ENCODE data around the gene NCL. TPM values are rescaled to one million over a fixed set of nuclear protein-coding genes. Genes with fewer than 3 reads are reported as not detected.

Gene NCL
- total RNA-seq, 1 donor, result 182 TPM

- Histone ChIP-seq H3K4me1 (ENCODE audit: insufficient read depth, low read length) (peaks cover 6% of the 10 kb centered on the region), H3K9me3 (ENCODE audit: low read depth, low read length) (no peaks in the 10 kb centered on the region), H3K27me3 (ENCODE audit: insufficient read depth, low read length) (no peaks in the 10 kb centered on the region), H3K4me3 (ENCODE audit: low read length) (peak overlapping the region; percentile 3)
Measured at GRCh38 chr2:231425811-231426703, 38.2 kb downstream of the NCL start.

- Histone ChIP-seq H3K4me3 (ENCODE audit: low read length) (no peak overlapping the region), H3K4me1 (ENCODE audit: insufficient read depth, low read length) (peaks cover 6% of the 10 kb centered on the region), H3K9me3 (ENCODE audit: low read depth, low read length) (no peaks in the 10 kb centered on the region), H3K27me3 (ENCODE audit: insufficient read depth, low read length) (no peaks in the 10 kb centered on the region)
Measured at GRCh38 chr2:231425291-231425810, 38.9 kb downstream of the NCL start.

DNA sequence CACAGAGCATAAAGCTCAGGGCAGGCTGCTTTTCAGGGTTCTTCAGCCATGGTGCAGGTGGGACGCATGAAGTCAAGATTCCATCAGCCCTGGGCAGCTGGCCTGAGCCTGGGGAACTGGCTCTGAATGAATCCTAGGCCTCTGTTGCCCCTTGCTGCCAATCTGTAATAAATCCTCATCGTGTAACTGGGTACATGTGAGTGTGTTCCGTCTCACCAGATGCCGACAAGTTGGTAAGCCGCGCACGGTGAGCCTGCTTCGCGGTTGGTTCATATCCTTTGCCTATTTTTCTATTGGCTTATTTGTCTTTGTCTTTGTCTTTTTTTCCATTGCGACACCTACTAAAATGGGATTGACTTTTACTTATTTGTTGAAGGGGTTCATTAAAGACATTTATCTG lies 41.1 kb downstream of the NCL start:
- no peaks in the 10 kb centered on the region for H3K9me3 ChIP-seq (ENCODE audit: low read depth, low read length)
- H3K4me1 ChIP-seq (ENCODE audit: insufficient read depth, low read length), result peaks cover 6% of the 10 kb centered on the region
- H3K4me3 ChIP-seq (ENCODE audit: low read length), result no peak overlapping the region
- no peaks in the 10 kb centered on the region for H3K27me3 ChIP-seq (ENCODE audit: insufficient read depth, low read length)

DNA sequence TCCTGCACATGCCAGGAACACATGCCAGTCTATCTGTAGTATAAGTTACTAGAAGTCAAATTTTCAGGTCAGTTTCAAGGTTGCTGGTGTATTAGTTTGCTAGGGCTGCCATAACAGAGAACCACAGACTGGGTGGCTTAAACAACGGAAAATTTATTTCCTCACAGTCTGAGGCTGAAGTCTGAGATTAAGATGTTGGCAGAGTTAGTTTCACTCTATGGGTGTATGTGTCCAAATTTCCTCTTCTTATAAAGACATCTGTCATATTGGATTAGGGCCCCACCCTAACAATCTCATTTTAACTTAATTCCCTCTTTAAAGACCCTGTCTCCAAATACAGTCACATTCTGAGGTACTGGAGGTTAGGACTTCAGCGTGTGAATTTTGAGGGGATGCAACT lies 42.2 kb downstream of the NCL start:
- H3K27me3 ChIP-seq (ENCODE audit: insufficient read depth, low read length), result no peaks in the 10 kb centered on the region
- no peaks in the 10 kb centered on the region for H3K9me3 ChIP-seq (ENCODE audit: low read depth, low read length)
- no peak overlapping the region for H3K4me3 ChIP-seq (ENCODE audit: low read length)
- peaks cover 6% of the 10 kb centered on the region for H3K4me1 ChIP-seq (ENCODE audit: insufficient read depth, low read length)

- H3K4me1 ChIP-seq (ENCODE audit: insufficient read depth, low read length), result peaks cover 6% of the 10 kb centered on the region
- no peak overlapping the region for H3K4me3 ChIP-seq (ENCODE audit: low read length)
- H3K9me3 ChIP-seq (ENCODE audit: low read depth, low read length), result no peaks in the 10 kb centered on the region
- no peaks in the 10 kb centered on the region for H3K27me3 ChIP-seq (ENCODE audit: insufficient read depth, low read length)
Measured at GRCh38 chr2:231421051-231421580, 43.2 kb downstream of the NCL start.

DNA sequence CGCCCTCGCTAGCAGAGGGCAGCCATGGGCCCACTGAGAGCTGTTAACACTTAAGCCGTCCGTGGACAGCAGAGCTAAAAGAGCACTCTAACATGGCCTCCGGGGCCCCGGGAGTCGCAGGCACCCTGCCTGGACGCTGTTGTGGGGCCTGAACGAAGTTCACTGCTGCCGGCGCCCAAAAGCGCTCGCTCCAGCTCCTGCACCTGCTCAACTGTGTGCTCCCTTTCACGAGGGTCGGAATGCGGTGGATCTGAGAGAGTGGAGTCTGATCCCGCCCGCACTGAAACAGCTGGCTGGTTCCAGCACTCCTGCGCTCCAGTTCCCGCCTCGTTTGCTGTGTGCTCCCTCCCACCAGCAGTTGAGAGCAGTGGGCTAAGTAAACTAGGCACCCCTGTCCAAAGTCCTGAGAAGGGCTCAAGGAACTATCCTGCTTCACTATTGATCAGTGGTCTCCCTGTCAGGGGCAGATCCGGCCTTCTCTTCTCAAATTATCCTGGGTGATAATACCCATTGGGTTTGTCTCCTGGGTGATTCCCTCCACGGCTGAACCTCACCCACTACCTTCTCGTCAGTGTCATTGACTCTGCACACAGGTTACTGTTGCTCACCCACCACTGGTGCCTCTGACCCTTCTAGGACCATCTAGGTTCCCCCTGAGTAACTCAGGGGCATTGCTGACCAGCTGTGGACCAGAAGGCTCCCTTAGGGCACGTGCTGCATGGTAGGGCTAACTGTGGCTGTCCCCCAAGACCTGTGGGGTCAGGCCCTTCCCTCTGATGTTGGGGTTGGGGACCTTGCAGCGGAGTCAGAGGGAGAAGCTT lies 45.3 kb downstream of the NCL start:
- Histone ChIP-seq H3K4me1 (ENCODE audit: insufficient read depth, low read length) (no peaks in the 10 kb centered on the region), H3K9me3 (ENCODE audit: low read depth, low read length) (no peaks in the 10 kb centered on the region), H3K27me3 (ENCODE audit: insufficient read depth, low read length) (peaks cover 3% of the 10 kb centered on the region), H3K4me3 (ENCODE audit: low read length) (no peak overlapping the region)

DNA sequence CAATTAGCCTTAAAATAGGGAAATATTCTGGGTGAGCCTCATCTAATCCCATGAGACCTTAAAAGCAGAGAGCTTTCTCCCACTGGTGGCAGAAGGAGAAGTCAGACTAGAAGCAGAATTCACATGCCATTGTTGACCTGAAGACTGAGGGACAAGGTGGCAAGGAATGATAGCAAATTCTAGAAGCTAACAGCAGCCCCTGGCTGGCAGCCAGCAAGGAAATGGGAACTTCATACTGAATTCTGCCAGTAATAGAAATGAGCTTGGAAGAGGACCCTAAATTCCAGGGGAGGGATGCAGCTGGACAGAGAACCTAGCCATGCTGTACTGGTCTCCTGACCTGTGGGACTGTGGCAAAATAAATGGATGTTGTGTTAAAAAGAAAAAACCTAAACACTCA lies 49.3 kb downstream of the NCL start:
- H3K9me3 ChIP-seq (ENCODE audit: low read depth, low read length), result no peaks in the 10 kb centered on the region
- H3K27me3 ChIP-seq (ENCODE audit: insufficient read depth, low read length), result peaks cover 28% of the 10 kb centered on the region
- no peak overlapping the region for H3K4me3 ChIP-seq (ENCODE audit: low read length)
- H3K4me1 ChIP-seq (ENCODE audit: insufficient read depth, low read length), result peaks cover 12% of the 10 kb centered on the region

DNA sequence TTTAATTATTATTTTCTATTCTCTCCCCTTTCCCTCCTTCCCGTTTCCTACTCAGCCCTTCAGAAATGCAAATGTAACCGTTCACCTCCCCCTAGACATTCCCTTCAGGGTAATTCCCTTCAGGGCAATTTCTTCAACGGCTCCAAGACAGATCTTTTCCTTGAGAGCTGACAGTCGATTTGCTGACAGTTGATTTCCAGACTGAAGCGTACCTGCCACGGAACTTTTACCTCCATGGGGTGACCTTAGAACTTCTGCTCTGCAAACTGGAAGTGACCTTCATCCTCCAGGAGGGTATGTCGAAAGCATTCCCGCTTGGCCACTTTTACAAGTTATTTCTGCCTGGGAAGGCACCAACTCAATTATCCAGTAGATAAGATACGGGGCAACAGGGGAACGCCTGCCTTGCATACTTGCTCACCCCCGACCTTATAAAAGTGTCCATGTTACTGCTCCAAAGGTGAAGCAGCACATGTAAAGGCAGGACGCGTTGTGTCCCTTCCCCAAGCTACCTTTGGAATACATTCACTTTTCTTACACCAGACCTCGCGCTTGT lies 50.3 kb downstream of the NCL start:
- peaks cover 28% of the 10 kb centered on the region for H3K27me3 ChIP-seq (ENCODE audit: insufficient read depth, low read length)
- H3K4me1 ChIP-seq (ENCODE audit: insufficient read depth, low read length), result peaks cover 12% of the 10 kb centered on the region
- H3K4me3 ChIP-seq (ENCODE audit: low read length), result no peak overlapping the region
- no peaks in the 10 kb centered on the region for H3K9me3 ChIP-seq (ENCODE audit: low read depth, low read length)

- Histone ChIP-seq H3K27me3 (ENCODE audit: insufficient read depth, low read length) (peaks cover 28% of the 10 kb centered on the region), H3K4me3 (ENCODE audit: low read length) (no peak overlapping the region), H3K4me1 (ENCODE audit: insufficient read depth, low read length) (peaks cover 12% of the 10 kb centered on the region), H3K9me3 (ENCODE audit: low read depth, low read length) (no peaks in the 10 kb centered on the region)
Measured at GRCh38 chr2:231413456-231413855, 50.8 kb downstream of the NCL start.

GRCh38 chr2:231412618-231412963 lies 51.7 kb downstream of the NCL start:
- Histone ChIP-seq H3K4me3 (ENCODE audit: low read length) (no peak overlapping the region), H3K9me3 (ENCODE audit: low read depth, low read length) (no peaks in the 10 kb centered on the region), H3K4me1 (ENCODE audit: insufficient read depth, low read length) (peaks cover 12% of the 10 kb centered on the region), H3K27me3 (ENCODE audit: insufficient read depth, low read length) (peaks cover 28% of the 10 kb centered on the region)

GRCh38 chr2:231411831-231412617 lies 52.3 kb downstream of the NCL start:
- Histone ChIP-seq H3K4me1 (ENCODE audit: insufficient read depth, low read length) (peaks cover 12% of the 10 kb centered on the region), H3K9me3 (ENCODE audit: low read depth, low read length) (no peaks in the 10 kb centered on the region), H3K27me3 (ENCODE audit: insufficient read depth, low read length) (peaks cover 28% of the 10 kb centered on the region), H3K4me3 (ENCODE audit: low read length) (peak overlapping the region; percentile 15)

DNA sequence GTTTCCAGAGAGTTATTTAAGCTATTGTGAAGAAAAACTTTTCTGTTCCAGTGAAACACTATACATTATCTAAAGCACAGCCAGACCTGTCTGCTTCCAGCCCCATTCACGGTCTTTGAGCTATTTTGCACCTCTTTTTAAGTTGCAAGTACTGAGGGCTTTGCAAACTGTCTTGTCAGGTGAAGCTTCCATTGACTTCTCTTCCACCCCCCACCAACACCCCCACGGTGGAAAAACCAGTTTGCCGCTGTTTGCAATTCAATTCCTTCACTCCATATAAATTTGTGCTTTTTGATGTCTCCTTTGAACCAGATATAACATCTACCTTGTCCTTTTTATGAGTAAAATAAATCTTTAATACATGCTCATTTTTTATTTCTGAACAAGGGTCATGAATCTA lies 53.0 kb downstream of the NCL start:
- Histone ChIP-seq H3K4me3 (ENCODE audit: low read length) (no peak overlapping the region), H3K27me3 (ENCODE audit: insufficient read depth, low read length) (peaks cover 28% of the 10 kb centered on the region), H3K9me3 (ENCODE audit: low read depth, low read length) (no peaks in the 10 kb centered on the region), H3K4me1 (ENCODE audit: insufficient read depth, low read length) (peaks cover 12% of the 10 kb centered on the region)

GRCh38 chr2:231410293-231411004 lies 53.8 kb downstream of the NCL start:
- H3K4me1 ChIP-seq (ENCODE audit: insufficient read depth, low read length), result peaks cover 12% of the 10 kb centered on the region
- H3K9me3 ChIP-seq (ENCODE audit: low read depth, low read length), result no peaks in the 10 kb centered on the region
- H3K27me3 ChIP-seq (ENCODE audit: insufficient read depth, low read length), result peaks cover 28% of the 10 kb centered on the region
- H3K4me3 ChIP-seq (ENCODE audit: low read length), result no peak overlapping the region

DNA sequence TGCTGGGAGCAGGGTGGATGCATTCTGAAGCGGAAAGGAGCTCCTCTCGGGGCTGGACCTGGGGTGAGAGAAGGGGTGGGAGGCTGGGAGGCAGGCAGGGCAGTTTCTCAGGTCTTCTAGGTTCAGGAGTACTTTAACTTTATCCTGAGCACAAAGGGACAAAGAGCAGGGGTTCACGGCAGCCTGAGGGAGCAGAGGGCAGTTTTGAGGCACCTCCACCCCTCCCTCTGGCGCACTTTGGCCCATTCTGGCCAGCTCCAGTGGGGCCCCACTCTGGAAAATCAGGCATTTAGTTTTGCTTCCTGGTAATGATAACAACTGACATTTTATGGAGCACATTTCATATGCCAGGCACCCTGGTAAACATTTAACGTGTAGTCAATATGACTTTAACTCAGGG lies 54.5 kb downstream of the NCL start:
- Histone ChIP-seq H3K27me3 (ENCODE audit: insufficient read depth, low read length) (peaks cover 25% of the 10 kb centered on the region), H3K4me1 (ENCODE audit: insufficient read depth, low read length) (peaks cover 12% of the 10 kb centered on the region), H3K4me3 (ENCODE audit: low read length) (no peak overlapping the region), H3K9me3 (ENCODE audit: low read depth, low read length) (no peaks in the 10 kb centered on the region)
